Left lung (tissue), 10 donors: ENCODE results near the gene C12orf76. TPM values are rescaled to one million over a fixed set of nuclear protein-coding genes. Genes with fewer than 3 reads are reported as not detected.
"Not testable (repeated sequence)": the region's sequence is repeated elsewhere in the genome, so short reads cannot be mapped to it uniquely, and the experiment has no call there.

ENCODE experiments used
- ATAC-seq: fragments of 200-7000 bp; cut with Tn5 transposase; one replicate; pipeline ENCODE4 v1.9.1; 2020; ENCODE audit warnings: moderate library complexity
- DNase-seq, 4 donors: peaks; one replicate each; pipeline ENCODE4 v3.0.0-alpha.2; 2013 to 2020
- H3K27ac ChIP-seq, 2 donors: fragments of 200-600 bp; sonication (generic) in 1 of 2; one replicate each; pipeline versions ENCODE4 v1.5.0 to v1.8.0; 2020 to 2021
- H3K27me3 ChIP-seq, 2 donors: fragments of 200-600 bp; sonication (generic) in 1 of 2; one replicate each; pipeline versions ENCODE4 v1.5.0 to v1.8.0; 2020 to 2021
- H3K36me3 ChIP-seq, 2 donors: fragments of 200-600 bp; sonication (generic) in 1 of 2; one replicate each; pipeline versions ENCODE4 v1.5.0 to v1.8.0; 2020 to 2021
- H3K4me1 ChIP-seq, 2 donors: fragments of 200-600 bp; one replicate each; pipeline ENCODE4 v1.8.0; 2021
- H3K4me3 ChIP-seq, 2 donors: fragments of 200-600 bp; sonication (generic) in 1 of 2; one replicate each; pipeline versions ENCODE4 v1.5.0 to v1.8.0; 2020 to 2021; ENCODE audit warnings: mild to moderate bottlenecking in 1 of 2
- H3K9me3 ChIP-seq, 2 donors: fragments of 200-600 bp; sonication (generic) in 1 of 2; one replicate each; pipeline versions ENCODE4 v1.5.0 to v1.8.0; 2020 to 2021
- intact Hi-C, 2 donors: fragments of 100-400 bp; cut with DNase I; formaldehyde crosslinking; loops; one replicate each; pipeline versions ENCODE4 v1.11.2 to v1.14.2; 2022
- polyA plus RNA-seq, 6 donors: library from polyadenylated mRNA; unstranded; fragments of 120-200 nt; gene quantifications; one replicate each; pipeline ENCODE4 v1.2.1, GENCODE V29; 2013; ENCODE audit not compliant: insufficient read length in 6 of 6
- total RNA-seq, 2 donors: library from RNA; stranded (reverse); fragmentation: NEBNext Ultra II Directional; extraction: Animal tissue kit (Norgen Biotek cat#: 25700); gene quantifications; one replicate each; pipeline ENCODE4 v1.2.1, GENCODE V29; 2021
- TF ChIP-seq, protein P1 (sequence below), 2 donors: fragments of 200-600 bp; sonication (generic) in 1 of 2; IDR thresholded peaks; one replicate each; pipeline versions ENCODE4 v1.5.0 to v1.8.0; 2021; ENCODE audit warnings: antibody characterized with exemption in 2 of 2
- donor health status: DM: no; HTN: yes; CAD: no.
- donor health status: DM: no; HTN: no; CAD: no.

Gene C12orf76
- total and polyA plus RNA-seq, 8 donors = 13.9 to 36.6 (median 34.5) TPM

GRCh38 chr12:110079477-110080400 lies 31.4 kb upstream of the C12orf76 start:
- H3K27me3 ChIP-seq = no peaks in the 10 kb centered on the region
- no peaks in the 10 kb centered on the region for H3K36me3 ChIP-seq
- peak overlapping the region; percentile 57 to 76 for H3K27ac ChIP-seq
- peaks cover 2 to 12% of the 10 kb centered on the region in 2 donors for H3K4me1 ChIP-seq
- no peaks in the 10 kb centered on the region for H3K9me3 ChIP-seq
- DNase-seq (peak in 3 of 4 donors; percentile 24 to 81 (median 64)), ATAC-seq (peak; percentile 82)
- TF ChIP-seq, protein P1, sequence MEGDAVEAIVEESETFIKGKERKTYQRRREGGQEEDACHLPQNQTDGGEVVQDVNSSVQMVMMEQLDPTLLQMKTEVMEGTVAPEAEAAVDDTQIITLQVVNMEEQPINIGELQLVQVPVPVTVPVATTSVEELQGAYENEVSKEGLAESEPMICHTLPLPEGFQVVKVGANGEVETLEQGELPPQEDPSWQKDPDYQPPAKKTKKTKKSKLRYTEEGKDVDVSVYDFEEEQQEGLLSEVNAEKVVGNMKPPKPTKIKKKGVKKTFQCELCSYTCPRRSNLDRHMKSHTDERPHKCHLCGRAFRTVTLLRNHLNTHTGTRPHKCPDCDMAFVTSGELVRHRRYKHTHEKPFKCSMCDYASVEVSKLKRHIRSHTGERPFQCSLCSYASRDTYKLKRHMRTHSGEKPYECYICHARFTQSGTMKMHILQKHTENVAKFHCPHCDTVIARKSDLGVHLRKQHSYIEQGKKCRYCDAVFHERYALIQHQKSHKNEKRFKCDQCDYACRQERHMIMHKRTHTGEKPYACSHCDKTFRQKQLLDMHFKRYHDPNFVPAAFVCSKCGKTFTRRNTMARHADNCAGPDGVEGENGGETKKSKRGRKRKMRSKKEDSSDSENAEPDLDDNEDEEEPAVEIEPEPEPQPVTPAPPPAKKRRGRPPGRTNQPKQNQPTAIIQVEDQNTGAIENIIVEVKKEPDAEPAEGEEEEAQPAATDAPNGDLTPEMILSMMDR (IDR thresholded peaks at IDR 0.05) = no peak
- peak overlapping the region in 1 of 2 donors; percentile 6 for H3K4me3 ChIP-seq
- intact Hi-C loops = no loop called here

GRCh38 chr12:110077800-110078199 lies 29.5 kb upstream of the C12orf76 start:
- H3K27me3 ChIP-seq = no peaks in the 10 kb centered on the region
- DNase-seq (no peak), ATAC-seq (no peak)
- intact Hi-C loops = no loop called here
- no peaks in the 10 kb centered on the region for H3K36me3 ChIP-seq
- H3K4me1 ChIP-seq = peaks cover 2 to 21% of the 10 kb centered on the region in 2 donors
- no peak overlapping the region for H3K27ac ChIP-seq
- no peaks in the 10 kb centered on the region for H3K9me3 ChIP-seq
- TF ChIP-seq, protein P1 (IDR thresholded peaks at IDR 0.05) = no peak
- no peak overlapping the region for H3K4me3 ChIP-seq

GRCh38 chr12:110075880-110076279 lies 27.6 kb upstream of the C12orf76 start:
- DNase-seq (no peak), ATAC-seq (no peak)
- intact Hi-C loops = no loop called here
- Histone ChIP-seq H3K27me3 (no peaks in the 10 kb centered on the region), H3K4me1 (peaks cover 2 to 22% of the 10 kb centered on the region in 2 donors), H3K36me3 (no peaks in the 10 kb centered on the region), H3K27ac (no peak overlapping the region), H3K4me3 (no peak overlapping the region), H3K9me3 (no peaks in the 10 kb centered on the region)
- TF ChIP-seq, protein P1 (IDR thresholded peaks at IDR 0.05) = no peak

- TF ChIP-seq, protein P1 (IDR thresholded peaks at IDR 0.05) = no peak
- DNase-seq (no peak), ATAC-seq (no peak)
- H3K4me3 ChIP-seq = no peak overlapping the region
- H3K36me3 ChIP-seq = no peaks in the 10 kb centered on the region
- no peak overlapping the region for H3K27ac ChIP-seq
- H3K4me1 ChIP-seq = peaks cover 0 to 10% of the 10 kb centered on the region in 2 donors
- no peaks in the 10 kb centered on the region for H3K27me3 ChIP-seq
- intact Hi-C loops = no loop called here
- no peaks in the 10 kb centered on the region for H3K9me3 ChIP-seq
These were observed 25.8 kb upstream of the C12orf76 start for GRCh38 chr12:110074089-110074488.

- peak overlapping the region in 1 of 2 donors; percentile 41 for H3K27ac ChIP-seq
- TF ChIP-seq, protein P1 (IDR thresholded peaks at IDR 0.05) = no peak
- no peaks in the 10 kb centered on the region for H3K9me3 ChIP-seq
- ATAC-seq (peak; percentile 66), DNase-seq (peak in 2 of 4 donors; percentile 22 to 55)
- peaks cover 0 to 10% of the 10 kb centered on the region in 2 donors for H3K4me1 ChIP-seq
- H3K36me3 ChIP-seq = no peaks in the 10 kb centered on the region
- intact Hi-C loops = no loop called here
- no peaks in the 10 kb centered on the region for H3K27me3 ChIP-seq
- H3K4me3 ChIP-seq = peak overlapping the region; percentile 18 to 35
These were observed 24.9 kb upstream of the C12orf76 start for GRCh38 chr12:110073049-110073831.

- H3K9me3 ChIP-seq, H3K27me3 ChIP-seq, ATAC-seq, H3K36me3 ChIP-seq, DNase-seq, intact Hi-C loops: not testable (repeated sequence)
- Histone ChIP-seq H3K4me1 (peaks cover 0 to 10% of the 10 kb centered on the region in 2 donors), H3K27ac (peak overlapping the region in 1 of 2 donors; percentile 41), H3K4me3 (peak overlapping the region; percentile 18 to 35)
These were observed 24.3 kb upstream of the C12orf76 start for GRCh38 chr12:110072636-110073035.
